HAP-1 (cell line): ENCODE results near the gene TMEM174.
"Not testable (repeated sequence)": the region's sequence is repeated elsewhere in the genome, so short reads cannot be mapped to it uniquely, and the experiment has no call there.

ENCODE experiments used
- DNase-seq, 2 experiments: peaks; one replicate each; pipeline ENCODE4 v3.0.0-alpha.2; 2016 to 2020; ENCODE audit warnings: low spot score in 2 of 2
- H3K27me3 ChIP-seq: fragments of 250-450 bp; sonication (Bioruptor Pico); 2 replicates; pipeline ENCODE4 v1.5.1; 2020; ENCODE audit warnings: low read depth, mild to moderate bottlenecking, moderate library complexity
- H3K36me3 ChIP-seq: fragments of 250-450 bp; sonication (Bioruptor Pico); replicated peaks from 2 replicates; pipeline ENCODE4 v1.5.1; 2020; ENCODE audit warnings: mild to moderate bottlenecking
- H3K4me1 ChIP-seq: fragments of 250-450 bp; sonication (Bioruptor Pico); 2 replicates; pipeline ENCODE4 v1.5.1; 2020; ENCODE audit warnings: mild to moderate bottlenecking
- H3K4me3 ChIP-seq: fragments of 250-450 bp; sonication (Bioruptor Pico); 2 replicates; pipeline ENCODE4 v1.5.1; 2020; ENCODE audit warnings: mild to moderate bottlenecking, moderate library complexity
- H3K9me3 ChIP-seq: fragments of 250-450 bp; sonication (Bioruptor Pico); 2 replicates; pipeline ENCODE4 v1.5.1; 2020; ENCODE audit warnings: mild to moderate bottlenecking, moderate library complexity
- in situ Hi-C: fragments of 300-500 bp; cut with MboI; formaldehyde crosslinking; loops from 3 replicates; pipeline ENCODE4 v1.14.3; 2020; ENCODE audit warnings: low sequenced_read_pairs, inconsistent platforms, mixed read lengths

TMEM174 gene

GRCh38 chr5:73213566-73213998 is 40.6 kb downstream of the TMEM174 start:
- Histone ChIP-seq H3K9me3 (peaks cover 5% of the 10 kb centered on the region), H3K4me3 (no peak overlapping the region), H3K27me3 (no peaks in the 10 kb centered on the region), H3K4me1 (peaks cover 12% of the 10 kb centered on the region), H3K36me3 (no peaks in the 10 kb centered on the region)
- in situ Hi-C loops: loop anchor here (10.0 to 25.0 kb wide), 3 partner anchors 99 to 276 kb away; partner anchors contain the start of gene FOXD1
- no peak for DNase-seq

GRCh38 chr5:73214306-73214705 is 41.3 kb downstream of the TMEM174 start:
- Histone ChIP-seq H3K27me3 (no peaks in the 10 kb centered on the region), H3K4me3 (no peak overlapping the region), H3K9me3 (peaks cover 5% of the 10 kb centered on the region), H3K36me3 (no peaks in the 10 kb centered on the region), H3K4me1 (peaks cover 12% of the 10 kb centered on the region)
- no peak for DNase-seq
- in situ Hi-C loops: loop anchor here (10.0 to 25.0 kb wide), 3 partner anchors 98 to 277 kb away; partner anchors contain the start of gene FOXD1

- no peak overlapping the region for H3K4me3 ChIP-seq
- DNase-seq: no peak
- peaks cover 12% of the 10 kb centered on the region for H3K4me1 ChIP-seq
- in situ Hi-C loops: loop anchor here (10.0 to 25.0 kb wide), 3 partner anchors 97 to 278 kb away; partner anchors contain the start of gene FOXD1
- no peaks in the 10 kb centered on the region for H3K27me3 ChIP-seq
- no peaks in the 10 kb centered on the region; the same call in 1 of the 2 replicates for H3K9me3 ChIP-seq
- H3K36me3 ChIP-seq: no peaks in the 10 kb centered on the region
Observed at GRCh38 chr5:73214996-73215395, 42.0 kb downstream of the TMEM174 start.

- Histone ChIP-seq H3K4me1 (peaks cover 12% of the 10 kb centered on the region), H3K4me3 (peak overlapping the region; percentile 33), H3K9me3 (no peaks in the 10 kb centered on the region), H3K27me3 (no peaks in the 10 kb centered on the region), H3K36me3 (no peaks in the 10 kb centered on the region)
- in situ Hi-C loops: loop anchor here (10.0 to 25.0 kb wide), 3 partner anchors 97 to 278 kb away; partner anchors contain the start of gene FOXD1
- DNase-seq: no peak
Observed at GRCh38 chr5:73215531-73215890, 42.5 kb downstream of the TMEM174 start.

- H3K36me3 ChIP-seq: no peaks in the 10 kb centered on the region
- DNase-seq: peak; percentile 72 to 89
- peak overlapping the region; percentile 33 for H3K4me3 ChIP-seq
- in situ Hi-C loops: loop anchor here (10.0 to 25.0 kb wide), 3 partner anchors 96 to 279 kb away; partner anchors contain the start of gene FOXD1
- no peaks in the 10 kb centered on the region for H3K9me3 ChIP-seq
- peaks cover 12% of the 10 kb centered on the region for H3K4me1 ChIP-seq
- no peaks in the 10 kb centered on the region for H3K27me3 ChIP-seq
Observed at GRCh38 chr5:73215891-73216610, 43.1 kb downstream of the TMEM174 start.

- Histone ChIP-seq H3K36me3 (no peaks in the 10 kb centered on the region), H3K4me1 (peaks cover 12% of the 10 kb centered on the region), H3K27me3 (no peaks in the 10 kb centered on the region), H3K4me3 (no peak overlapping the region), H3K9me3 (no peaks in the 10 kb centered on the region)
- in situ Hi-C loops: loop anchor here (10.0 to 25.0 kb wide), 3 partner anchors 94 to 281 kb away; partner anchors contain the start of gene FOXD1
- peak; percentile 20 to 35 for DNase-seq
Observed at GRCh38 chr5:73218552-73219171, 45.7 kb downstream of the TMEM174 start.

GRCh38 chr5:73219336-73219735 is 46.3 kb downstream of the TMEM174 start:
- not testable (repeated sequence) for DNase-seq, H3K36me3 ChIP-seq, H3K9me3 ChIP-seq, H3K4me3 ChIP-seq, H3K27me3 ChIP-seq
- in situ Hi-C loops: loop anchor here (10.0 to 25.0 kb wide), 3 partner anchors 93 to 282 kb away; partner anchors contain the start of gene FOXD1
- H3K4me1 ChIP-seq: peaks cover 12% of the 10 kb centered on the region

GRCh38 chr5:73221161-73221560 is 48.2 kb downstream of the TMEM174 start:
- in situ Hi-C loops: loop anchor here (25.0 kb wide), 2 partner anchors 91 to 284 kb away; no protein-coding TSS in a partner anchor
- no peak for DNase-seq
- peaks cover 6% of the 10 kb centered on the region; the same call in 1 of the 2 replicates for H3K4me1 ChIP-seq
- H3K36me3 ChIP-seq: no peaks in the 10 kb centered on the region
- no peaks in the 10 kb centered on the region for H3K27me3 ChIP-seq
- H3K9me3 ChIP-seq: no peaks in the 10 kb centered on the region
- no peak overlapping the region for H3K4me3 ChIP-seq

GRCh38 chr5:73221726-73222125 is 48.7 kb downstream of the TMEM174 start:
- DNase-seq: no peak
- Histone ChIP-seq H3K36me3 (no peaks in the 10 kb centered on the region), H3K9me3 (no peaks in the 10 kb centered on the region), H3K4me1 (no peaks in the 10 kb centered on the region; the same call in 1 of the 2 replicates), H3K27me3 (no peaks in the 10 kb centered on the region), H3K4me3 (no peak overlapping the region)
- in situ Hi-C loops: loop anchor here (25.0 kb wide), 2 partner anchors 91 to 284 kb away; no protein-coding TSS in a partner anchor

GRCh38 chr5:73222173-73222572 is 49.2 kb downstream of the TMEM174 start:
- H3K9me3 ChIP-seq: no peaks in the 10 kb centered on the region
- no peak overlapping the region for H3K4me3 ChIP-seq
- no peaks in the 10 kb centered on the region for H3K36me3 ChIP-seq
- DNase-seq: no peak
- no peaks in the 10 kb centered on the region for H3K27me3 ChIP-seq
- in situ Hi-C loops: loop anchor here (25.0 kb wide), 2 partner anchors 90 to 285 kb away; no protein-coding TSS in a partner anchor
- H3K4me1 ChIP-seq: no peaks in the 10 kb centered on the region
